WTC11 (cell line): ENCODE results near the gene MREG. TPM values are rescaled to one million over a fixed set of nuclear protein-coding genes. Genes with fewer than 3 reads are reported as not detected.

Experiments used
- ATAC-seq: fragments of 200-7000 bp; cut with Tn5 transposase; 2 replicates; pipeline ENCODE4 v1.10.0; 2021; ENCODE audit warnings: mild to moderate bottlenecking, moderate library complexity
- CTCF ChIA-PET: fragments of 300-600 bp; sonication (Branson Sonifier 250); formaldehyde crosslinking; loops from one replicate; lab custom pipeline; 2021; ENCODE audit warnings: antibody characterized with exemption; lab: Charles Lee
- POLR2A ChIA-PET: fragments of 350-600 bp; sonication (Branson Sonifier 250); formaldehyde crosslinking; loops from one replicate; lab custom pipeline; 2021; ENCODE audit warnings: antibody characterized with exemption; lab: Charles Lee
- DNase-seq: peaks from one replicate; pipeline ENCODE4 v3.0.0; 2021; ENCODE audit warnings: low spot score
- H3K27ac Mint-ChIP-seq: 2 replicates; pipeline ENCODE4 v1.8.0; 2021; ENCODE audit warnings: mixed read lengths
- H3K27me3 Mint-ChIP-seq: 2 replicates; pipeline ENCODE4 v1.8.0; 2021; ENCODE audit warnings: low read depth, mild to moderate bottlenecking, moderate library complexity, mixed read lengths
- H3K36me3 Mint-ChIP-seq: 2 replicates; pipeline ENCODE4 v1.8.0; 2021; ENCODE audit warnings: mixed read lengths
- H3K4me1 Mint-ChIP-seq: 2 replicates; pipeline ENCODE4 v1.8.0; 2022; ENCODE audit warnings: mixed read lengths
- H3K4me3 Mint-ChIP-seq: 2 replicates; pipeline ENCODE4 v1.8.0; 2021; ENCODE audit warnings: mild to moderate bottlenecking, moderate library complexity, mixed read lengths
- H3K9me3 Mint-ChIP-seq: 2 replicates; pipeline ENCODE4 v1.8.0; 2021; ENCODE audit warnings: mixed read lengths
- ELF4 ChIP-seq: sonication (generic); formaldehyde crosslinking; IDR thresholded peaks from 2 replicates; pipeline ENCODE4 v1.8.1; 2022; ENCODE audit warnings: low read depth, mild to moderate bottlenecking, moderate library complexity, missing genetic modification reagents
- FOXK1 ChIP-seq: sonication (generic); formaldehyde crosslinking; IDR thresholded peaks from 2 replicates; pipeline ENCODE4 v1.8.0; 2022; ENCODE audit warnings: mild to moderate bottlenecking, moderate library complexity, missing genetic modification reagents
- IRF2 ChIP-seq: sonication (generic); formaldehyde crosslinking; IDR thresholded peaks from 2 replicates; pipeline ENCODE4 v1.8.0; 2022; ENCODE audit warnings: low read depth, missing genetic modification reagents, borderline replicate concordance
- MYBL2 ChIP-seq: sonication (generic); formaldehyde crosslinking; IDR thresholded peaks from 2 replicates; pipeline ENCODE4 v1.8.1; 2023; ENCODE audit warnings: mild to moderate bottlenecking, moderate library complexity, missing genetic modification reagents
- NR1H2 ChIP-seq: sonication (generic); formaldehyde crosslinking; IDR thresholded peaks from 2 replicates; pipeline ENCODE4 v1.9.0; 2021; ENCODE audit warnings: mild to moderate bottlenecking, moderate library complexity, missing genetic modification reagents
- NR2C2 ChIP-seq: sonication (generic); formaldehyde crosslinking; IDR thresholded peaks from 2 replicates; pipeline ENCODE4 v1.8.0; 2022; ENCODE audit warnings: mild to moderate bottlenecking, missing genetic modification reagents
- NR3C1 ChIP-seq: sonication (generic); formaldehyde crosslinking; conservative IDR thresholded peaks from 2 replicates; pipeline ENCODE4 v1.8.1; 2023; ENCODE audit warnings: low read depth, mild to moderate bottlenecking, missing genetic modification reagents
- TEAD1 ChIP-seq: sonication (generic); formaldehyde crosslinking; IDR thresholded peaks from 2 replicates; pipeline ENCODE4 v1.8.0; 2022; ENCODE audit warnings: mild to moderate bottlenecking, missing genetic modification reagents
- ZBTB21 ChIP-seq: sonication (generic); formaldehyde crosslinking; IDR thresholded peaks from 2 replicates; pipeline ENCODE4 v1.8.1; 2023; ENCODE audit warnings: mild to moderate bottlenecking, missing genetic modification reagents, borderline replicate concordance
- ZNF263 ChIP-seq: sonication (generic); formaldehyde crosslinking; IDR thresholded peaks from 2 replicates; pipeline ENCODE4 v1.8.1; 2022; ENCODE audit warnings: low read depth, mild to moderate bottlenecking, moderate library complexity, missing genetic modification reagents
- ZNF317 ChIP-seq: sonication (generic); formaldehyde crosslinking; IDR thresholded peaks from 2 replicates; pipeline ENCODE4 v1.8.1; 2023; ENCODE audit warnings: low read depth, mild to moderate bottlenecking, moderate library complexity, missing genetic modification reagents, borderline replicate concordance
- total RNA-seq: library from RNA; stranded (reverse); gene quantifications from 3 replicates; pipeline ENCODE4 v1.2.3, GENCODE V29; 2021
- TF ChIP-seq, protein P1 (sequence below): sonication (generic); formaldehyde crosslinking; conservative IDR thresholded peaks from 2 replicates; pipeline ENCODE4 v1.8.1; 2022; ENCODE audit warnings: mild to moderate bottlenecking, missing genetic modification reagents
- TF ChIP-seq, protein P2 (sequence below): sonication (generic); formaldehyde crosslinking; IDR thresholded peaks from 2 replicates; pipeline ENCODE4 v1.8.1; 2022; ENCODE audit warnings: low read depth, missing genetic modification reagents, borderline replicate concordance
- TF ChIP-seq, protein P3 (sequence below): sonication (generic); formaldehyde crosslinking; IDR thresholded peaks from 2 replicates; pipeline ENCODE4 v1.8.0; 2022; ENCODE audit warnings: mild to moderate bottlenecking, missing genetic modification reagents
- TF ChIP-seq, protein P4 (sequence below): sonication (generic); formaldehyde crosslinking; IDR thresholded peaks from 2 replicates; pipeline ENCODE4 v1.8.1; 2022; ENCODE audit warnings: missing genetic modification reagents, borderline replicate concordance
- TF ChIP-seq, protein P5 (sequence below): sonication (generic); formaldehyde crosslinking; IDR thresholded peaks from 2 replicates; pipeline ENCODE4 v1.8.0; 2023; ENCODE audit warnings: missing genetic modification reagents, mild to moderate bottlenecking, borderline replicate concordance
- TF ChIP-seq, protein P6 (sequence below): sonication (generic); formaldehyde crosslinking; IDR thresholded peaks from 2 replicates; pipeline ENCODE4 v1.8.1; 2022; ENCODE audit warnings: mild to moderate bottlenecking, missing genetic modification reagents, moderate library complexity, borderline replicate concordance
- TF ChIP-seq, protein P7 (sequence below): sonication (generic); formaldehyde crosslinking; IDR thresholded peaks from 2 replicates; pipeline ENCODE4 v1.8.0; 2022; ENCODE audit warnings: mild to moderate bottlenecking, missing genetic modification reagents
- TF ChIP-seq, protein P8 (sequence below): sonication (generic); formaldehyde crosslinking; IDR thresholded peaks from 2 replicates; pipeline ENCODE4 v1.8.1; 2023; ENCODE audit warnings: mild to moderate bottlenecking, missing genetic modification reagents, moderate library complexity
- TF ChIP-seq, protein P9 (sequence below): sonication (generic); formaldehyde crosslinking; IDR thresholded peaks from 2 replicates; pipeline ENCODE4 v1.8.0; 2022; ENCODE audit warnings: mild to moderate bottlenecking, missing genetic modification reagents

Gene MREG
- total RNA-seq, 1 experiment from 2014 or later, result 23.8 TPM

DNA sequence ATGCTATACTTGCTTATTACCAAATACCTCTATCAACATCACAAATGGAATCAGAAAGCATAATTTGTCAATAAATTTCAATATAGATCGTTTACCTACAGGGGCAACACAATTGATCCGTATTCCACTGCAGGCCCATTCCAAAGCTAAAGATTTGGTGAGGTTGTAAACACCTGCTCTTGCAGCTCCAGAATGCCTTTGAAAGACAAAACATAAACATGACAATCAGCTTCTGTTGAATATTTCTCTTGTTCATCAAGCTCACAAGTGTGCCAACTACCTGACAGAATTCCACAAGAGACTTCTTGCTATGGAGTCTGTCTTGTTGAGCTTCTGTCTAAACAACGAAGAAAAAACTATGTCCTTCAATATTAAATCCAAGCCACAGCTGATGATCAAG is 38.0 kb upstream of the MREG start:
- no peak for TF ChIP-seq TEAD1
- TF ChIP-seq, protein P1, sequence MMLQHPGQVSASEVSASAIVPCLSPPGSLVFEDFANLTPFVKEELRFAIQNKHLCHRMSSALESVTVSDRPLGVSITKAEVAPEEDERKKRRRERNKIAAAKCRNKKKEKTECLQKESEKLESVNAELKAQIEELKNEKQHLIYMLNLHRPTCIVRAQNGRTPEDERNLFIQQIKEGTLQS (CRISPR knock-in tag), result no peak
- no peak for TF ChIP-seq FOXK1 (CRISPR knock-in tag)
- TF ChIP-seq, protein P2, sequence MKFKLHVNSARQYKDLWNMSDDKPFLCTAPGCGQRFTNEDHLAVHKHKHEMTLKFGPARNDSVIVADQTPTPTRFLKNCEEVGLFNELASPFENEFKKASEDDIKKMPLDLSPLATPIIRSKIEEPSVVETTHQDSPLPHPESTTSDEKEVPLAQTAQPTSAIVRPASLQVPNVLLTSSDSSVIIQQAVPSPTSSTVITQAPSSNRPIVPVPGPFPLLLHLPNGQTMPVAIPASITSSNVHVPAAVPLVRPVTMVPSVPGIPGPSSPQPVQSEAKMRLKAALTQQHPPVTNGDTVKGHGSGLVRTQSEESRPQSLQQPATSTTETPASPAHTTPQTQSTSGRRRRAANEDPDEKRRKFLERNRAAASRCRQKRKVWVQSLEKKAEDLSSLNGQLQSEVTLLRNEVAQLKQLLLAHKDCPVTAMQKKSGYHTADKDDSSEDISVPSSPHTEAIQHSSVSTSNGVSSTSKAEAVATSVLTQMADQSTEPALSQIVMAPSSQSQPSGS (CRISPR knock-in tag), result no peak
- TF ChIP-seq NR2C2, result no peak
- no peak for TF ChIP-seq ZBTB21 (CRISPR knock-in tag)
- TF ChIP-seq NR1H2 (CRISPR knock-in tag), result no peak
- no peak for TF ChIP-seq IRF2
- no peak for TF ChIP-seq NR3C1 (CRISPR knock-in tag)
- no peak for TF ChIP-seq ZNF317 (CRISPR knock-in tag)
- CTCF ChIA-PET, result interaction anchor here (0.5 to 1.3 kb wide), 6 partner anchors 17 to 223 kb away, joined by 3 to 7 read pairs (median 4); no protein-coding TSS in a partner anchor
- Mint-ChIP-seq H3K4me1 (peaks cover 24% of the 10 kb centered on the region), H3K36me3 (peaks cover 21% of the 10 kb centered on the region), H3K4me3 (no peak overlapping the region; the same call in 1 of the 2 replicates), H3K27me3 (no peaks in the 10 kb centered on the region), H3K27ac (peak overlapping the region; percentile 92), H3K9me3 (no peaks in the 10 kb centered on the region)
- ATAC-seq (peak; percentile 48), DNase-seq (no peak)
- POLR2A ChIA-PET, result interaction anchor here (0.8 to 1.5 kb wide), 5 partner anchors 30 to 72 kb away, joined by 3 to 9 read pairs (median 4); partner anchors contain the start of gene PECR

DNA sequence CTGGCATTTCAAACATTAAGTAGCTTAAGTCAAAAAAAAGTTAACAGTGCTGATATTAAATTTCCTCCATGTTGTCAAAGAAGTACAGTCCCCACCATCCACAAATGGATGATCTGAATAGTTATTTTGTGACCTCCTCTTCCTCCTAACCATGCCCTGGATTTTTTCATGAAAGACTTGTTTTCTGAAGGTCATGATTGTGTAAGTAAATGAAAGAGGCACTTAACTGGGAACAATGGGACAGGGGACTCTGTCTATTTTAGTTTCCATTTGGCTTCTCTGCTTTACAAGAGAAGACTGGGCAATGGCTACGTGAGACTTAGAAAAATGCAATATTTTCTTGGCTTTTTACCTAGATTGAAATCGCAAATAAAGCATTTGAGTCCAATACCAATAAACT is 36.1 kb upstream of the MREG start:
- Mint-ChIP-seq H3K27me3 (no peaks in the 10 kb centered on the region), H3K36me3 (peaks cover 21% of the 10 kb centered on the region), H3K27ac (peak overlapping the region; percentile 44; the same call in 1 of the 2 replicates), H3K4me1 (peaks cover 21% of the 10 kb centered on the region), H3K9me3 (no peaks in the 10 kb centered on the region), H3K4me3 (no peak overlapping the region)
- ATAC-seq (no peak), DNase-seq (no peak)
- CTCF ChIA-PET, result interaction anchor here (0.7 to 1.3 kb wide), 4 partner anchors 16 to 99 kb away, joined by 3 to 4 read pairs (median 3); no protein-coding TSS in a partner anchor
- POLR2A ChIA-PET, result no interaction called here
- TF ChIP-seq MYBL2 (CRISPR knock-in tag), result no peak
- TF ChIP-seq, protein P3, sequence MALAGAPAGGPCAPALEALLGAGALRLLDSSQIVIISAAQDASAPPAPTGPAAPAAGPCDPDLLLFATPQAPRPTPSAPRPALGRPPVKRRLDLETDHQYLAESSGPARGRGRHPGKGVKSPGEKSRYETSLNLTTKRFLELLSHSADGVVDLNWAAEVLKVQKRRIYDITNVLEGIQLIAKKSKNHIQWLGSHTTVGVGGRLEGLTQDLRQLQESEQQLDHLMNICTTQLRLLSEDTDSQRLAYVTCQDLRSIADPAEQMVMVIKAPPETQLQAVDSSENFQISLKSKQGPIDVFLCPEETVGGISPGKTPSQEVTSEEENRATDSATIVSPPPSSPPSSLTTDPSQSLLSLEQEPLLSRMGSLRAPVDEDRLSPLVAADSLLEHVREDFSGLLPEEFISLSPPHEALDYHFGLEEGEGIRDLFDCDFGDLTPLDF, result no peak
- TF ChIP-seq, protein P4, sequence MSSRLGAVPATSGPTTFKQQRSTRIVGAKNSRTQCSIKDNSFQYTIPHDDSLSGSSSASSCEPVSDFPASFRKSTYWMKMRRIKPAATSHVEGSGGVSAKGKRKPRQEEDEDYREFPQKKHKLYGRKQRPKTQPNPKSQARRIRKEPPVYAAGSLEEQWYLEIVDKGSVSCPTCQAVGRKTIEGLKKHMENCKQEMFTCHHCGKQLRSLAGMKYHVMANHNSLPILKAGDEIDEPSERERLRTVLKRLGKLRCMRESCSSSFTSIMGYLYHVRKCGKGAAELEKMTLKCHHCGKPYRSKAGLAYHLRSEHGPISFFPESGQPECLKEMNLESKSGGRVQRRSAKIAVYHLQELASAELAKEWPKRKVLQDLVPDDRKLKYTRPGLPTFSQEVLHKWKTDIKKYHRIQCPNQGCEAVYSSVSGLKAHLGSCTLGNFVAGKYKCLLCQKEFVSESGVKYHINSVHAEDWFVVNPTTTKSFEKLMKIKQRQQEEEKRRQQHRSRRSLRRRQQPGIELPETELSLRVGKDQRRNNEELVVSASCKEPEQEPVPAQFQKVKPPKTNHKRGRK, result no peak
- TF ChIP-seq, protein P5, sequence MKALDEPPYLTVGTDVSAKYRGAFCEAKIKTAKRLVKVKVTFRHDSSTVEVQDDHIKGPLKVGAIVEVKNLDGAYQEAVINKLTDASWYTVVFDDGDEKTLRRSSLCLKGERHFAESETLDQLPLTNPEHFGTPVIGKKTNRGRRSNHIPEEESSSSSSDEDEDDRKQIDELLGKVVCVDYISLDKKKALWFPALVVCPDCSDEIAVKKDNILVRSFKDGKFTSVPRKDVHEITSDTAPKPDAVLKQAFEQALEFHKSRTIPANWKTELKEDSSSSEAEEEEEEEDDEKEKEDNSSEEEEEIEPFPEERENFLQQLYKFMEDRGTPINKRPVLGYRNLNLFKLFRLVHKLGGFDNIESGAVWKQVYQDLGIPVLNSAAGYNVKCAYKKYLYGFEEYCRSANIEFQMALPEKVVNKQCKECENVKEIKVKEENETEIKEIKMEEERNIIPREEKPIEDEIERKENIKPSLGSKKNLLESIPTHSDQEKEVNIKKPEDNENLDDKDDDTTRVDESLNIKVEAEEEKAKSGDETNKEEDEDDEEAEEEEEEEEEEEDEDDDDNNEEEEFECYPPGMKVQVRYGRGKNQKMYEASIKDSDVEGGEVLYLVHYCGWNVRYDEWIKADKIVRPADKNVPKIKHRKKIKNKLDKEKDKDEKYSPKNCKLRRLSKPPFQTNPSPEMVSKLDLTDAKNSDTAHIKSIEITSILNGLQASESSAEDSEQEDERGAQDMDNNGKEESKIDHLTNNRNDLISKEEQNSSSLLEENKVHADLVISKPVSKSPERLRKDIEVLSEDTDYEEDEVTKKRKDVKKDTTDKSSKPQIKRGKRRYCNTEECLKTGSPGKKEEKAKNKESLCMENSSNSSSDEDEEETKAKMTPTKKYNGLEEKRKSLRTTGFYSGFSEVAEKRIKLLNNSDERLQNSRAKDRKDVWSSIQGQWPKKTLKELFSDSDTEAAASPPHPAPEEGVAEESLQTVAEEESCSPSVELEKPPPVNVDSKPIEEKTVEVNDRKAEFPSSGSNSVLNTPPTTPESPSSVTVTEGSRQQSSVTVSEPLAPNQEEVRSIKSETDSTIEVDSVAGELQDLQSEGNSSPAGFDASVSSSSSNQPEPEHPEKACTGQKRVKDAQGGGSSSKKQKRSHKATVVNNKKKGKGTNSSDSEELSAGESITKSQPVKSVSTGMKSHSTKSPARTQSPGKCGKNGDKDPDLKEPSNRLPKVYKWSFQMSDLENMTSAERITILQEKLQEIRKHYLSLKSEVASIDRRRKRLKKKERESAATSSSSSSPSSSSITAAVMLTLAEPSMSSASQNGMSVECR, result no peak
- TF ChIP-seq, protein P6, sequence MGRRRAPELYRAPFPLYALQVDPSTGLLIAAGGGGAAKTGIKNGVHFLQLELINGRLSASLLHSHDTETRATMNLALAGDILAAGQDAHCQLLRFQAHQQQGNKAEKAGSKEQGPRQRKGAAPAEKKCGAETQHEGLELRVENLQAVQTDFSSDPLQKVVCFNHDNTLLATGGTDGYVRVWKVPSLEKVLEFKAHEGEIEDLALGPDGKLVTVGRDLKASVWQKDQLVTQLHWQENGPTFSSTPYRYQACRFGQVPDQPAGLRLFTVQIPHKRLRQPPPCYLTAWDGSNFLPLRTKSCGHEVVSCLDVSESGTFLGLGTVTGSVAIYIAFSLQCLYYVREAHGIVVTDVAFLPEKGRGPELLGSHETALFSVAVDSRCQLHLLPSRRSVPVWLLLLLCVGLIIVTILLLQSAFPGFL, result no peak
- TF ChIP-seq, protein P7, sequence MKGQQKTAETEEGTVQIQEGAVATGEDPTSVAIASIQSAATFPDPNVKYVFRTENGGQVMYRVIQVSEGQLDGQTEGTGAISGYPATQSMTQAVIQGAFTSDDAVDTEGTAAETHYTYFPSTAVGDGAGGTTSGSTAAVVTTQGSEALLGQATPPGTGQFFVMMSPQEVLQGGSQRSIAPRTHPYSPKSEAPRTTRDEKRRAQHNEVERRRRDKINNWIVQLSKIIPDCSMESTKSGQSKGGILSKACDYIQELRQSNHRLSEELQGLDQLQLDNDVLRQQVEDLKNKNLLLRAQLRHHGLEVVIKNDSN (CRISPR knock-in tag), result no peak
- TF ChIP-seq ZNF263 (CRISPR knock-in tag), result no peak
- TF ChIP-seq ELF4 (CRISPR knock-in tag), result no peak
- TF ChIP-seq, protein P8, sequence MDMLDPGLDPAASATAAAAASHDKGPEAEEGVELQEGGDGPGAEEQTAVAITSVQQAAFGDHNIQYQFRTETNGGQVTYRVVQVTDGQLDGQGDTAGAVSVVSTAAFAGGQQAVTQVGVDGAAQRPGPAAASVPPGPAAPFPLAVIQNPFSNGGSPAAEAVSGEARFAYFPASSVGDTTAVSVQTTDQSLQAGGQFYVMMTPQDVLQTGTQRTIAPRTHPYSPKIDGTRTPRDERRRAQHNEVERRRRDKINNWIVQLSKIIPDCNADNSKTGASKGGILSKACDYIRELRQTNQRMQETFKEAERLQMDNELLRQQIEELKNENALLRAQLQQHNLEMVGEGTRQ, result no peak
- TF ChIP-seq NR1H2 (CRISPR knock-in tag), result no peak
- TF ChIP-seq, protein P9, sequence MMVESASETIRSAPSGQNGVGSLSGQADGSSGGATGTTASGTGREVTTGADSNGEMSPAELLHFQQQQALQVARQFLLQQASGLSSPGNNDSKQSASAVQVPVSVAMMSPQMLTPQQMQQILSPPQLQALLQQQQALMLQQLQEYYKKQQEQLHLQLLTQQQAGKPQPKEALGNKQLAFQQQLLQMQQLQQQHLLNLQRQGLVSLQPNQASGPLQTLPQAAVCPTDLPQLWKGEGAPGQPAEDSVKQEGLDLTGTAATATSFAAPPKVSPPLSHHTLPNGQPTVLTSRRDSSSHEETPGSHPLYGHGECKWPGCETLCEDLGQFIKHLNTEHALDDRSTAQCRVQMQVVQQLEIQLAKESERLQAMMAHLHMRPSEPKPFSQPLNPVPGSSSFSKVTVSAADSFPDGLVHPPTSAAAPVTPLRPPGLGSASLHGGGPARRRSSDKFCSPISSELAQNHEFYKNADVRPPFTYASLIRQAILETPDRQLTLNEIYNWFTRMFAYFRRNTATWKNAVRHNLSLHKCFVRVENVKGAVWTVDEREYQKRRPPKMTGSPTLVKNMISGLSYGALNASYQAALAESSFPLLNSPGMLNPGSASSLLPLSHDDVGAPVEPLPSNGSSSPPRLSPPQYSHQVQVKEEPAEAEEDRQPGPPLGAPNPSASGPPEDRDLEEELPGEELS (CRISPR knock-in tag), result no peak
